ENCODE data around the gene RIBC1. TPM values are rescaled to one million over a fixed set of nuclear protein-coding genes. Genes with fewer than 3 reads are reported as not detected.
"Not testable (repeated sequence)": the region's sequence is repeated elsewhere in the genome, so short reads cannot be mapped to it uniquely, and the experiment has no call there.

Gene RIBC1
- total and polyA plus RNA-seq, 2 experiments from 2014 or later, result 2.7 to 4.0 TPM

GRCh38 chrX:53398216-53398615 lies 24.5 kb upstream of the RIBC1 start:
- Histone ChIP-seq H3K4me1 (ENCODE audit: low read depth) (no peaks in the 10 kb centered on the region), H3K36me3 (no peaks in the 10 kb centered on the region), H3K27me3 (no peaks in the 10 kb centered on the region), H3K27ac (no peak overlapping the region), H3K9me3 (ENCODE audit: low read depth) (no peaks in the 10 kb centered on the region), H3K4me3 (no peak overlapping the region)
- DNase-seq (ENCODE audit: low read depth in 1 of 2, low spot score in 1 of 2), result no peak
- TF ChIP-seq CTCF (IDR thresholded peaks at IDR 0.05; ENCODE audit: low read depth, low read length), result no peak

DNA sequence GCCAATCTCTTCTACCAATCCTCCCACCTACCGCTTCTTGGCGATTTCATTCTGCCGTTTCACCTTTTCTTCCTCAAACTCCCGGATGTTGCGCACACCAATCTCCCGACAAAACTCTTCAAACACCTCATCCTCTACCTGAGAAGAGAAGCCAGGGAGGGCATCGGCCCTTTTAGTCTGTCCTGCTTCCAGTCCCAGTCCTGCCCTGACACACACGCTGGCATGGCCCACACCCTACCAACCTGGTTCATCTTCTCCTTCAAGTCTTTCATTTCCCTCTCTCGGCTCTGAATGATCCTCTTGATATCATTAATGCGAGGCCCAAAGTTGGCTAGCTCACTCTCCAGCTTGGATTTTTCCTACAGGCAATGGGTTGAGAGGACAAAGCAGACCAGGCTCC lies 19.1 kb upstream of the RIBC1 start:
- H3K4me1 ChIP-seq (ENCODE audit: low read depth), result no peaks in the 10 kb centered on the region
- no peaks in the 10 kb centered on the region for H3K9me3 ChIP-seq (ENCODE audit: low read depth)
- no peak for TF ChIP-seq CTCF (IDR thresholded peaks at IDR 0.05; ENCODE audit: low read depth, low read length)
- DNase-seq (ENCODE audit: low read depth in 1 of 2, low spot score in 1 of 2), result no peak
- no peak overlapping the region for H3K27ac ChIP-seq
- no peaks in the 10 kb centered on the region for H3K27me3 ChIP-seq
- no peak overlapping the region for H3K4me3 ChIP-seq
- peaks cover 9% of the 10 kb centered on the region for H3K36me3 ChIP-seq

- Histone ChIP-seq H3K4me1 (ENCODE audit: low read depth) (no peaks in the 10 kb centered on the region), H3K27me3 (no peaks in the 10 kb centered on the region), H3K36me3 (peaks cover 11% of the 10 kb centered on the region), H3K27ac (no peak overlapping the region), H3K9me3 (ENCODE audit: low read depth) (no peaks in the 10 kb centered on the region), H3K4me3 (no peak overlapping the region)
- DNase-seq (ENCODE audit: low read depth in 1 of 2, low spot score in 1 of 2), result no peak
- TF ChIP-seq CTCF (IDR thresholded peaks at IDR 0.05; ENCODE audit: low read depth, low read length), result no peak
Observed at GRCh38 chrX:53412446-53412845, 10.2 kb upstream of the RIBC1 start.

DNA sequence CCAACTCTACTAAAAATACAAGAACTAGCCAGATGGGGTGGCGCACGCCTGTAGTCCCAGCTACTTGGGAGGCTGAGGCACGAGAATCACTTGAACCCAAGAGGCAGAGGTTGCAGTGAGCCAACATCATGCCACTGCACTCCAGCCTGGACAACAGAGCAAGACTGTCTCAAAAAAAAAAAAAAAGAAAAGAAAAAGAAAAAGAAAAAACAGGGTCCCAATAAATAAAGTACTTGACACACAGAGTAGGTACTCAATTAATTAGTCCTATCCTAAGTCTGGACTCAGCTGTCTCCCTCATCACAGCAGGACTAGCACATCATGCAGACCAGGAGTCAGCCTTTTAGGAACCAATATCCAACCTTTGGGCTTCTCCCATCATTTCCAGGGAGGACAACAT lies 2.3 kb upstream of the RIBC1 start:
- H3K36me3 ChIP-seq; H3K27me3 ChIP-seq; H3K9me3 ChIP-seq (ENCODE audit: low read depth); DNase-seq (ENCODE audit: low read depth in 1 of 2, low spot score in 1 of 2); H3K4me1 ChIP-seq (ENCODE audit: low read depth); H3K27ac ChIP-seq; H3K4me3 ChIP-seq: not testable (repeated sequence)

DNA sequence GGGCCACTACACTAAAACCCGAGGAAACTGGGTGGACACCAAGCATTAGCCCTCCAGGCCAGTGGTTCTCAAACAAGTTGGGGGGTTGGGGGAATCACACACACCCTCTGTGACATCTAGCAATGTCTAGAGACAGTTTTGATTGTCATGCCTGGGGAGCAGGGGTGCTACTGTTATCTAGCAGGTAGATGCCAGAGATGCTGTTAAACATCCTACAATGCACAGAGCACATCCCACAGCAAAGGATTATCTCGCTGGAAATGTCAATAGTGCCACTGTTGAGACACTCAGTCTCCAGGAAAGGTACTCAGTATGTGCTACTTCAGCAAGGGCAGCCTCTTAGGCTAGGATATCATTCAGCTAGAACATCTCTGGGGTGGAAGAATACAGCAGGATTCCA lies 1.5 kb upstream of the RIBC1 start:
- Histone ChIP-seq H3K36me3 (no peaks in the 10 kb centered on the region), H3K9me3 (ENCODE audit: low read depth) (no peaks in the 10 kb centered on the region), H3K4me1 (ENCODE audit: low read depth) (peaks cover 5% of the 10 kb centered on the region), H3K27me3 (no peaks in the 10 kb centered on the region), H3K27ac (no peak overlapping the region), H3K4me3 (peak overlapping the region; percentile 46)
- DNase-seq (ENCODE audit: low read depth in 1 of 2, low spot score in 1 of 2), result no peak
- no peak for TF ChIP-seq CTCF (IDR thresholded peaks at IDR 0.05; ENCODE audit: low read depth, low read length)

DNA sequence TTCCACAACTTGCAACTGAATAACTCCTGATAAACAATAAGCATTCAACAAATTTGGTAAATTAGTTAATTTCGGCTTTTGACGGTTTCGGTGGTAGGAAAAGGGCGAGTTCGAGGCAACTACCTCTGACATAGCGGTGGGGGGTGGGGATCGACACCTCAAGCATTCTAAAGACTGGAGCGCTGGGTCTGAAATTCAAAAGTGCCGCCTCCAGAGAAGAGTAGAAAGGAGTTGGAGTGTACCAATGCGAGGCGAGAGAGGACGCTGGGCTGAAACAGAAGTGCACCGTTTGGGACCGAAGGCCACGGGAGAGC lies 944 bp upstream of the RIBC1 start:
- Histone ChIP-seq H3K27me3 (no peaks in the 10 kb centered on the region), H3K4me3 (peak overlapping the region; percentile 46), H3K36me3 (no peaks in the 10 kb centered on the region), H3K4me1 (ENCODE audit: low read depth) (peaks cover 5% of the 10 kb centered on the region), H3K9me3 (ENCODE audit: low read depth) (no peaks in the 10 kb centered on the region), H3K27ac (peak overlapping the region; percentile 80)
- no peak for DNase-seq (ENCODE audit: low read depth in 1 of 2, low spot score in 1 of 2)
- TF ChIP-seq CTCF (IDR thresholded peaks at IDR 0.05; ENCODE audit: low read depth, low read length), result no peak
